Inferior parietal cortex (tissue), 1 donor: ENCODE data around the gene NRP2.

Experiments used
- DNase-seq: peaks from one replicate; pipeline ENCODE4 v3.0.0-alpha.2; 2016; ENCODE audit errors: extremely low spot score

NRP2 gene

GRCh38 chr2:205709319-205709718 is 27.0 kb downstream of the NRP2 start:
- no peak for DNase-seq

DNA sequence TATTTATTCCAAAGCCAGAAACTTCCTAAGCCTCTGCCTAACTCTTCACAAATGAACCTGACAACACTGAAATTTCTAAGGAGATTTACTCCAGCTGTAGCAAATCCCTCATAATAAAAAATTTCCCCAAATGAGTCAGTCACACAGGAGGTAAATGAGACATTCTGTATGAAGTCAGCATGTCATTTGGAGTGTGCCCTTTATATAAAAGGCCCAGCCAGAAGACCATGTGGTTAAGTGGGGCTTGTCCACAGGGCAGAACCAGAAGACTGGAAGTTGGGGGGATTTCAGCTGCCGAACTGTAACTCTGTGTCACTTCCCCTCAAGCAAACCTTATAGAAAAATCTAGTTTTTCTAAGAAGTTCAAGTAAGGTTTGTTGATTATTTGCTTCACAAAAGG is 30.2 kb downstream of the NRP2 start:
- no peak for DNase-seq

GRCh38 chr2:205713086-205713485 is 30.8 kb downstream of the NRP2 start:
- no peak for DNase-seq

- DNase-seq, result no peak
These were observed 31.9 kb downstream of the NRP2 start for GRCh38 chr2:205714058-205714776.

- no peak for DNase-seq
These were observed 32.8 kb downstream of the NRP2 start for GRCh38 chr2:205714789-205715720.

- no peak for DNase-seq
These were observed 33.7 kb downstream of the NRP2 start for GRCh38 chr2:205715831-205716525.

GRCh38 chr2:205717175-205717846 is 35.0 kb downstream of the NRP2 start:
- DNase-seq, result no peak

DNA sequence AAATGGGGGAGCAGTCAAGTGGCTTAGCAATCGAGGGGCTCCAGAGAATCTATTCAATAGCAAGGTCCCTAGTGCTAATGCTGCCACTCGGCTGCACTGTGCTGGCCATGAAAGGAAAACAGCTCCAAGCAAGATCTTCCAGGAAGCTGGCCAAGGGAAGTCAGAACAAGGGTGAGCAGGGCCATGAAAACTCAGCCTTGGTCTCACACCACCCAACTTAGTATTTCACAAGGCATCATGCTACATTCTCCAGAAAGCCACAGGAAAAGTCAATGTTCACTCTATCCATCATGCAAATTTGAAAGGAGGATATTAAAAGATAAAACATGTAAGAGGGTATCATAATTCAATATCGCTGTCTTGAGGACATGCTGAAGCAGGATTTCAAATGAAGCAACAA is 35.7 kb downstream of the NRP2 start:
- no peak for DNase-seq

- DNase-seq, result no peak
These were observed 37.5 kb downstream of the NRP2 start for GRCh38 chr2:205719847-205720246.

DNA sequence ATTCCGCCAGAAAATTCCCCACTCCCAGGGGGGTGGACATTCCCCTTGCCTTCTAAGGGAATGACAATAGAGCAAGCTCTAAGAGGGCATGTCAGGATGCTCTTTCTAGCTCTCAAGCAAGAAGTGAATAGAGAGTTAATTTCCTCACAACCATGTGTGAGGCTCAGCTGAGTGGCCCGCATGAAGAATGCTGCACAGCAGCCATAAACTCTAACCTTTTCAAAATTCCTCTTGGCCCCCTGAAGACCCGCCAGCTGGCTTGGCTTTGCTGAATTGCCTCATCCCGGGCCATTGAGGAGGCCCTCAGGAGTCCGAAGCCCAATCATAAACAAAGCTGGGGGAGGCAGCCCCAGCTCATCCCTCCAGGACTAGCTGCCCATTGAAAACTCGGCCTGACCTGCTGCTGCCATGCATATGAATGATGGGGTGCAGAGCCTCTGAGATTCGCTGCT is 38.2 kb downstream of the NRP2 start:
- DNase-seq, result no peak

DNA sequence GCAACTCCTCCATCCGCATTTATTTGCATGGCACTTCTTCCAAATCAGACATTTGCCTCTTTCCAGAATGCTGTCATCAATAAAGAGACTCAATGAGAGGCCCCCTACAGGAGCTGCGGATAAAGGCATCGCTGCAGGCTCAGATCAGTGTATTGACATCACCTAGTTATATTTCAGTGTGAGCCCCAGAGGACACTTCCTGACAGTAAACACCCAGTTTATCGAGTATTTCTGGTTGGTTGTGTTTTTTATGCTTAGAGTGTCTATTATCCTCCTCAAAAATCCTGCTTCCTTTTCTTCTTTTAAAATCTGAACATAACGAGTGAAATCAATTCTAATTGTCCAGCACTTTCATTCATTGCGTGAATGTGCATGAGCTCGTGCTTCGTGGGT is 38.8 kb downstream of the NRP2 start:
- no peak for DNase-seq

- no peak for DNase-seq
These were observed 40.1 kb downstream of the NRP2 start for GRCh38 chr2:205722283-205722918.

DNA sequence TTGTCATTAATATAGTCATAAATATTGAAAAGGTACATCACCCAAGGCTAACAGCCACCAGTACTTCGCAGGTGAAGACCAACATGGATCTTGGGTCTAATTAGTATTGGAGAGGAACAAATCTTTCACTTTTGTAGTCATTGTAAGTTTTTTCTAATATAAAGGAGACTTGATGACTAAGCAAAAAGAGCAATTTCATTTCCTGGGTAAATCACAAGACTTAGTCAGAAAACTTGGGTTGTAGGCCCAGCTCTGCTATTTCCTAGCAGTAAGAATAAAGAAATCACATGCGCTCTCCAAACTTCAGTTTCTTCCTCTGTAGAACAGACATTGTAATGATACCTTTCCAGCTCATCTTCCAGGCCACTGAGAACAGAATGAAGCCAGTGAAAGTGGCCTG is 40.9 kb downstream of the NRP2 start:
- no peak for DNase-seq

DNA sequence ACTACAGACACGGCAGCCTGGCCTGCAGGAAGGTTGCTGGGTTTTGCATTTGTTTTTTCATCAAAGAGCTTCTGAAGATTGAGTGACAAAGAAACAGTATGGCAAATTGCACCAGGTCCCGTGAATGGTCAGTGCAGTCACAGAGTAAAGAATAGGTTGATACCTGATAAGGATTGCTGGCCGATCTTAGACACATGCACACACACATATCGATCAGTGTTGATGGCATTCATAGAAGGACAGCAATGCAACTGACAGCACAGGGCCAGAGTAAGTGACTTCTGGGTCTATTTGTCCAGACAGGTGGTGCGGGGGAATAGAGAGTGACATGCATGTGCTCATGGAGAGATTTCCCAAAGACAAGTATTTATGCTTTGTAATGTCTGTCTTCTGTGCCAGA is 42.8 kb downstream of the NRP2 start:
- DNase-seq, result no peak

GRCh38 chr2:205726506-205726905 is 44.2 kb downstream of the NRP2 start:
- DNase-seq, result no peak

- DNase-seq, result no peak
These were observed 44.9 kb downstream of the NRP2 start for GRCh38 chr2:205727174-205727573.

GRCh38 chr2:205728366-205728765 is 46.1 kb downstream of the NRP2 start:
- DNase-seq, result no peak

GRCh38 chr2:205730191-205730590 is 47.9 kb downstream of the NRP2 start:
- DNase-seq, result no peak

GRCh38 chr2:205730701-205731582 is 48.6 kb downstream of the NRP2 start:
- no peak for DNase-seq

- no peak for DNase-seq
These were observed 49.3 kb downstream of the NRP2 start for GRCh38 chr2:205731583-205731981.
